IMR-90 (cell line): Measurements from ENCODE around the gene CALR. TPM values are rescaled to one million over a fixed set of nuclear protein-coding genes. Genes with fewer than 3 reads are reported as not detected.

Experiments
- microRNA-seq, 2 experiments: library from miRNA; stranded (forward) in 1 of 2; unstranded in 1 of 2; fragments of 10-50 nt in 1 of 2; fragments of <30 nt in 1 of 2; gene quantifications in 1 of 2; microRNA quantifications in 1 of 2; one replicate each; pipeline versions ENCODE3 to v1.1.0; 2013 to 2020; ENCODE audit not compliant: insufficient read depth in 1 of 2, insufficient read length in 1 of 2, unreplicated experiment in 1 of 2
- polyA plus RNA-seq, 3 experiments: library from polyadenylated mRNA; depleted of rRNA; stranded (reverse); fragments of >200 nt; gene quantifications; 2 replicates each; pipeline ENCODE4 v1.2.3, GENCODE V29; 2012; ENCODE audit warnings: low replicate concordance in 1 of 3
- small RNA-seq, 5 experiments: library from RNA; depleted of rRNA; stranded (forward); fragments of <200 nt; gene quantifications; one replicate each; pipeline ENCODE3, GENCODE V24; 2012
- total RNA-seq: library from RNA; depleted of rRNA; stranded (reverse); fragments of >200 nt; gene quantifications from 2 replicates; pipeline ENCODE4 v1.2.3, GENCODE V29; 2012; rRNA removed

CALR gene
- total and polyA plus RNA-seq, 2 of the 4 experiments (the other 2 are of a cell fraction) = 1,932 to 3,358 TPM

Small RNA genes lying within 50 kb of the gene (microRNA-seq; reads per million reads assigned to microRNA genes)
- gene MIR5695 (0 reads per million in 2 experiments), gene MIR6515 (4.0 to 15.5 reads per million in 2 experiments)

Small RNA genes lying within 50 kb of the gene (small RNA-seq; reads per million reads assigned to genes)
- 0 to 0.41 (median 0) reads per million in 5 experiments for gene MIR5695
- gene MIR6515 = 0 to 7.5 (median 2.4) reads per million in 5 experiments

Other genes with a start within 250 kb of the CALR start
- gene FBXW9, start 242.0 kb upstream of the CALR start, total RNA-seq = 8.6 and 9.5 TPM in 2 replicates
- 14.2 and 14.4 TPM in 2 replicates for gene FBXW9, start 242.0 kb upstream of the CALR start, polyA plus RNA-seq (2012; rRNA removed)
- gene TNPO2, start 214.7 kb upstream of the CALR start, total RNA-seq = 32.8 and 36.0 TPM in 2 replicates
- 77.2 and 82.3 TPM in 2 replicates for gene TNPO2, start 214.7 kb upstream of the CALR start, polyA plus RNA-seq (2012; rRNA removed)
- 99.2 and 113 TPM in 2 replicates for gene TRIR, start 203.9 kb upstream of the CALR start, total RNA-seq
- gene TRIR, start 203.9 kb upstream of the CALR start, polyA plus RNA-seq (2012; rRNA removed) = 201 and 242 TPM in 2 replicates
- gene GET3, start 201.1 kb upstream of the CALR start, total RNA-seq = 111 and 129 TPM in 2 replicates
- gene GET3, start 201.1 kb upstream of the CALR start, polyA plus RNA-seq (2012; rRNA removed) = 152 and 178 TPM in 2 replicates
- not detected in 2 replicates for gene BEST2, start 186.8 kb upstream of the CALR start, total RNA-seq
- not detected in 2 replicates for gene BEST2, start 186.8 kb upstream of the CALR start, polyA plus RNA-seq (2012; rRNA removed)
- 7.5 and 8.1 TPM in 2 replicates for gene HOOK2, start 163.1 kb upstream of the CALR start, total RNA-seq
- 11.0 and 21.6 TPM in 2 replicates for gene HOOK2, start 163.1 kb upstream of the CALR start, polyA plus RNA-seq (2012; rRNA removed)
- gene JUNB, start 147.1 kb upstream of the CALR start, total RNA-seq = 20.8 and 32.8 TPM in 2 replicates
- 109 and 141 TPM in 2 replicates for gene JUNB, start 147.1 kb upstream of the CALR start, polyA plus RNA-seq (2012; rRNA removed)
- 351 and 371 TPM in 2 replicates for gene PRDX2, start 136.8 kb upstream of the CALR start, total RNA-seq
- 378 and 383 TPM in 2 replicates for gene PRDX2, start 136.8 kb upstream of the CALR start, polyA plus RNA-seq (2012; rRNA removed)
- gene THSD8, start 136.5 kb upstream of the CALR start, total RNA-seq = not detected in 2 replicates
- 0.68 and 0.90 TPM in 2 replicates for gene THSD8, start 136.5 kb upstream of the CALR start, polyA plus RNA-seq (2012; rRNA removed)
- gene RNASEH2A, start 132.0 kb upstream of the CALR start, total RNA-seq = 44.6 and 45.5 TPM in 2 replicates
- 34.9 and 39.4 TPM in 2 replicates for gene RNASEH2A, start 132.0 kb upstream of the CALR start, polyA plus RNA-seq (2012; rRNA removed)
- gene RTBDN, start 104.0 kb upstream of the CALR start, total RNA-seq = not detected in 2 replicates
- 0.07 and 0.14 TPM in 2 replicates for gene RTBDN, start 104.0 kb upstream of the CALR start, polyA plus RNA-seq (2012; rRNA removed)
- 0.28 and 1.1 TPM in 2 replicates for gene MAST1, start 100.1 kb upstream of the CALR start, total RNA-seq
- 0.44 and 0.56 TPM in 2 replicates for gene MAST1, start 100.1 kb upstream of the CALR start, polyA plus RNA-seq (2012; rRNA removed)
- gene DNASE2, start 57.2 kb upstream of the CALR start, total RNA-seq = 6.4 and 9.5 TPM in 2 replicates
- 31.1 and 32.0 TPM in 2 replicates for gene DNASE2, start 57.2 kb upstream of the CALR start, polyA plus RNA-seq (2012; rRNA removed)
- gene KLF1, start 51.4 kb upstream of the CALR start, total RNA-seq = not detected in 2 replicates
- not detected in 2 replicates for gene KLF1, start 51.4 kb upstream of the CALR start, polyA plus RNA-seq (2012; rRNA removed)
- 41.1 and 41.6 TPM in 2 replicates for gene GCDH, start 47.4 kb upstream of the CALR start, total RNA-seq
- 24.5 and 27.7 TPM in 2 replicates for gene GCDH, start 47.4 kb upstream of the CALR start, polyA plus RNA-seq (2012; rRNA removed)
- gene SYCE2, start 19.3 kb upstream of the CALR start, total RNA-seq = under 0.01 and 0.36 TPM in 2 replicates
- gene SYCE2, start 19.3 kb upstream of the CALR start, polyA plus RNA-seq (2012; rRNA removed) = 0.19 and 0.50 TPM in 2 replicates
- 49.3 and 53.0 TPM in 2 replicates for gene FARSA, start 4.9 kb upstream of the CALR start, total RNA-seq
- gene FARSA, start 4.9 kb upstream of the CALR start, polyA plus RNA-seq (2012; rRNA removed) = 75.9 and 80.9 TPM in 2 replicates
- 54.3 and 56.4 TPM in 2 replicates for gene RAD23A, start 7.3 kb downstream of the CALR start, total RNA-seq
- 67.8 and 79.7 TPM in 2 replicates for gene RAD23A, start 7.3 kb downstream of the CALR start, polyA plus RNA-seq (2012; rRNA removed)
- 13.3 and 22.5 TPM in 2 replicates for gene GADD45GIP1, start 18.6 kb downstream of the CALR start, total RNA-seq
- gene GADD45GIP1, start 18.6 kb downstream of the CALR start, polyA plus RNA-seq (2012; rRNA removed) = 42.4 and 64.7 TPM in 2 replicates
- not detected in 2 replicates for gene DAND5, start 31.0 kb downstream of the CALR start, total RNA-seq
- 0.03 TPM in 1 of 2 replicates, not detected in the other for gene DAND5, start 31.0 kb downstream of the CALR start, polyA plus RNA-seq (2012; rRNA removed)
- gene NFIX, start 56.9 kb downstream of the CALR start, total RNA-seq = 10.0 and 10.2 TPM in 2 replicates
- gene NFIX, start 56.9 kb downstream of the CALR start, polyA plus RNA-seq (2012; rRNA removed) = 46.9 and 47.7 TPM in 2 replicates
- 0.28 and 0.36 TPM in 2 replicates for gene LYL1, start 164.2 kb downstream of the CALR start, total RNA-seq
- 0.39 and 0.63 TPM in 2 replicates for gene LYL1, start 164.2 kb downstream of the CALR start, polyA plus RNA-seq (2012; rRNA removed)
- gene TRMT1, start 178.1 kb downstream of the CALR start, total RNA-seq = 23.3 and 28.3 TPM in 2 replicates
- gene TRMT1, start 178.1 kb downstream of the CALR start, polyA plus RNA-seq (2012; rRNA removed) = 56.0 and 62.1 TPM in 2 replicates
- gene NACC1, start 179.7 kb downstream of the CALR start, total RNA-seq = 42.5 and 56.7 TPM in 2 replicates
- gene NACC1, start 179.7 kb downstream of the CALR start, polyA plus RNA-seq (2012; rRNA removed) = 181 and 243 TPM in 2 replicates
- gene STX10, start 211.8 kb downstream of the CALR start, total RNA-seq = 64.9 and 76.7 TPM in 2 replicates
- gene STX10, start 211.8 kb downstream of the CALR start, polyA plus RNA-seq (2012; rRNA removed) = 77.9 and 82.0 TPM in 2 replicates
- gene IER2, start 211.8 kb downstream of the CALR start, total RNA-seq = 7.7 and 17.5 TPM in 2 replicates
- 99.4 and 102 TPM in 2 replicates for gene IER2, start 211.8 kb downstream of the CALR start, polyA plus RNA-seq (2012; rRNA removed)